GM23338 (cell line): ENCODE measurements around the gene PRKCQ. TPM values are rescaled to one million over a fixed set of nuclear protein-coding genes. Genes with fewer than 3 reads are reported as not detected.

Experiments
- ATAC-seq: fragments of 200-7000 bp; cut with Tn5 transposase; 3 replicates; pipeline ENCODE4 v1.9.1; 2020
- DNase-seq: peaks from one replicate; pipeline ENCODE4 v3.0.0-alpha.2; 2015; ENCODE audit warnings: low spot score
- H2AFZ ChIP-seq: fragments of 200-600 bp; sonication (generic); 2 replicates; pipeline ENCODE4 v1.8.0; 2016; ENCODE audit warnings: antibody characterized with exemption, mild to moderate bottlenecking, moderate library complexity
- H3F3A ChIP-seq: fragments of 200-600 bp; sonication (generic); replicated peaks from 2 replicates; pipeline ENCODE4 v1.8.0; 2017; ENCODE audit warnings: antibody characterized with exemption, mixed run types, low read depth
- H3K27ac ChIP-seq: fragments of 200-600 bp; sonication (generic); 2 replicates; pipeline ENCODE4 v1.6.1; 2016; ENCODE audit warnings: low read depth
- H3K27me3 ChIP-seq: fragments of 200-600 bp; sonication (generic); 2 replicates; pipeline ENCODE4 v1.8.0; 2016; ENCODE audit warnings: mild to moderate bottlenecking, mixed run types, moderate library complexity; ENCODE audit not compliant: insufficient read depth
- H3K36me3 ChIP-seq: fragments of 200-600 bp; sonication (generic); 2 replicates; pipeline ENCODE4 v1.8.0; 2016; ENCODE audit warnings: mild to moderate bottlenecking; ENCODE audit not compliant: insufficient read depth
- H3K4me1 ChIP-seq: fragments of 200-600 bp; sonication (generic); 2 replicates; pipeline ENCODE4 v1.8.0; 2016; ENCODE audit warnings: mild to moderate bottlenecking, moderate library complexity; ENCODE audit not compliant: insufficient read depth
- H3K4me2 ChIP-seq: fragments of 200-600 bp; sonication (generic); 2 replicates; pipeline ENCODE4 v1.7.1; 2017; ENCODE audit warnings: mixed run types
- H3K4me3 ChIP-seq: fragments of 200-600 bp; sonication (generic); 2 replicates; pipeline ENCODE4 v1.6.1; 2016; ENCODE audit warnings: mixed run types
- H3K79me2 ChIP-seq: fragments of 200-600 bp; sonication (generic); replicated peaks from 2 replicates; pipeline ENCODE4 v1.8.0; 2017; ENCODE audit warnings: mild to moderate bottlenecking; ENCODE audit not compliant: insufficient read depth
- H3K9me2 ChIP-seq: fragments of 200-600 bp; sonication (generic); 2 replicates; pipeline ENCODE4 v1.8.0; 2017; ENCODE audit not compliant: insufficient read depth
- H4K20me1 ChIP-seq: fragments of 200-600 bp; sonication (generic); replicated peaks from 2 replicates; pipeline ENCODE4 v1.8.0; 2017; ENCODE audit warnings: mild to moderate bottlenecking; ENCODE audit not compliant: insufficient read depth
- H3K27ac Mint-ChIP-seq: 2 replicates; pipeline ENCODE4 v1.8.0; 2020; ENCODE audit warnings: inconsistent platforms, mild to moderate bottlenecking, moderate library complexity, mixed read lengths
- H3K27me3 Mint-ChIP-seq: 3 replicates; pipeline ENCODE4 v1.8.0; 2022; ENCODE audit warnings: low read depth, mild to moderate bottlenecking, moderate library complexity, mixed read lengths, inconsistent platforms; ENCODE audit not compliant: insufficient read depth, poor library complexity
- H3K36me3 Mint-ChIP-seq: 3 replicates; pipeline ENCODE4 v1.8.0; 2021; ENCODE audit warnings: low read depth, mild to moderate bottlenecking, inconsistent platforms, moderate library complexity, mixed read lengths
- H3K4me1 Mint-ChIP-seq: 3 replicates; pipeline ENCODE4 v1.8.0; 2020; ENCODE audit warnings: mild to moderate bottlenecking, inconsistent platforms, mixed read lengths
- H3K4me3 Mint-ChIP-seq: 3 replicates; pipeline ENCODE4 v1.8.0; 2021; ENCODE audit warnings: moderate library complexity, mild to moderate bottlenecking, inconsistent platforms, mixed read lengths
- H3K9me3 Mint-ChIP-seq: 3 replicates; pipeline ENCODE4 v1.8.0; 2020; ENCODE audit warnings: moderate library complexity, mild to moderate bottlenecking, inconsistent platforms, mixed read lengths
- CREB1 ChIP-seq: fragments of 250-450 bp; sonication (Bioruptor Pico); IDR thresholded peaks from 2 replicates; pipeline ENCODE4 v1.5.0; 2020; ENCODE audit warnings: low read depth, mild to moderate bottlenecking, moderate library complexity
- EZH2 ChIP-seq: fragments of 200-600 bp; sonication (generic); IDR thresholded peaks from one replicate; pipeline ENCODE4 v1.8.0; 2017; ENCODE audit warnings: antibody characterized with exemption, mild to moderate bottlenecking, low read depth; ENCODE audit not compliant: unreplicated experiment
- JUNB ChIP-seq: IDR thresholded peaks from one replicate; pipeline ENCODE4 v1.6.1; 2016; ENCODE audit warnings: antibody characterized with exemption; ENCODE audit not compliant: unreplicated experiment
- NANOG ChIP-seq: IDR thresholded peaks from 2 replicates; pipeline ENCODE4 v1.6.1; 2016; ENCODE audit warnings: antibody characterized with exemption, borderline replicate concordance
- POLR2AphosphoS5 ChIP-seq: IDR thresholded peaks from 2 replicates; pipeline ENCODE4 v1.6.1; 2016; ENCODE audit warnings: antibody characterized with exemption, low read depth
- STAT1 ChIP-seq: IDR thresholded peaks from one replicate; pipeline ENCODE4 v1.6.1; 2016; ENCODE audit warnings: antibody characterized with exemption; ENCODE audit not compliant: unreplicated experiment
- ZNF114 ChIP-seq: fragments of 250-450 bp; sonication (Bioruptor Pico); IDR thresholded peaks from 2 replicates; pipeline ENCODE4 v1.5.0; 2020; ENCODE audit warnings: mild to moderate bottlenecking, moderate library complexity
- ZNF331 ChIP-seq: fragments of 250-450 bp; sonication (Bioruptor Pico); IDR thresholded peaks from 2 replicates; pipeline ENCODE4 v1.5.0; 2020; ENCODE audit warnings: low read depth, mild to moderate bottlenecking, moderate library complexity
- polyA plus RNA-seq: library from polyadenylated mRNA; unstranded; fragments of >200 nt; fragmentation: Nextera tagmentation; extraction: Ambion mirVana; gene quantifications from 2 replicates; pipeline ENCODE4 v1.2.1, GENCODE V29; 2016
- total RNA-seq: library from RNA; depleted of rRNA; stranded (reverse); fragments of >200 nt; shearing (Covaris generic); gene quantifications from 2 replicates; pipeline ENCODE4 v1.2.3, GENCODE V29; 2014
- TF ChIP-seq, protein P1 (sequence below): fragments of 250-450 bp; sonication (Bioruptor Pico); IDR thresholded peaks from 2 replicates; pipeline ENCODE4 v1.5.0; 2020; ENCODE audit warnings: mild to moderate bottlenecking, moderate library complexity
- TF ChIP-seq, protein P2 (sequence below): IDR thresholded peaks from 2 replicates; pipeline ENCODE4 v1.6.1; 2016; ENCODE audit warnings: antibody characterized with exemption
- TF ChIP-seq, protein P3 (sequence below), 2 experiments: fragments of 200-600 bp in 1 of 2; sonication (generic) in 1 of 2; conservative IDR thresholded peaks; 2 replicates each; pipeline versions ENCODE4 v1.5.1 to v1.6.1; 2016 to 2017; ENCODE audit warnings: antibody characterized with exemption in 2 of 2, low read depth in 2 of 2, mild to moderate bottlenecking in 2 of 2, moderate library complexity in 1 of 2
- TF ChIP-seq, protein P4 (sequence below): IDR thresholded peaks from one replicate; pipeline ENCODE4 v1.6.1; 2018; ENCODE audit warnings: antibody characterized with exemption; ENCODE audit not compliant: unreplicated experiment

Gene PRKCQ
- total and polyA plus RNA-seq, 2 experiments from 2014 or later = 12.6 to 28.5 TPM

DNA sequence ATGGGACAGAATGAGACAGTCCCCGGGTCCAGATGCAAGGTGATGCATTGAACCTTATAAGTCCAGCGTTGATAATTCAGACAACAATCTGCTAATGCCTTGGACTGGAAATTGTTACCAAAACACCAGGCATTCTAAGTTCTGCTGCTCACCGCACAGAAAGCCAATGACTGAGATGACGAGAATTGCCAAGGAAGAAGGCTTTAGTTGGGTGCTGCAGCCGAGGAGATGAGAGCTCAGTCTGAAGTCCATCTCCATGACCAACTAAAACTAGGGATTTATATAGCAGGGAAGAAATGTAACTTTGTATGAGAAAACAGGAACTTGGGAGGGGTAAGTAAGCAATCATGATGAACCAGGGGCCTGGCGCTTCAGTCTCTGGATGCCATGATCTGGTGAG lies 68.7 kb downstream of the PRKCQ start (continued):
- TF ChIP-seq, protein P1, sequence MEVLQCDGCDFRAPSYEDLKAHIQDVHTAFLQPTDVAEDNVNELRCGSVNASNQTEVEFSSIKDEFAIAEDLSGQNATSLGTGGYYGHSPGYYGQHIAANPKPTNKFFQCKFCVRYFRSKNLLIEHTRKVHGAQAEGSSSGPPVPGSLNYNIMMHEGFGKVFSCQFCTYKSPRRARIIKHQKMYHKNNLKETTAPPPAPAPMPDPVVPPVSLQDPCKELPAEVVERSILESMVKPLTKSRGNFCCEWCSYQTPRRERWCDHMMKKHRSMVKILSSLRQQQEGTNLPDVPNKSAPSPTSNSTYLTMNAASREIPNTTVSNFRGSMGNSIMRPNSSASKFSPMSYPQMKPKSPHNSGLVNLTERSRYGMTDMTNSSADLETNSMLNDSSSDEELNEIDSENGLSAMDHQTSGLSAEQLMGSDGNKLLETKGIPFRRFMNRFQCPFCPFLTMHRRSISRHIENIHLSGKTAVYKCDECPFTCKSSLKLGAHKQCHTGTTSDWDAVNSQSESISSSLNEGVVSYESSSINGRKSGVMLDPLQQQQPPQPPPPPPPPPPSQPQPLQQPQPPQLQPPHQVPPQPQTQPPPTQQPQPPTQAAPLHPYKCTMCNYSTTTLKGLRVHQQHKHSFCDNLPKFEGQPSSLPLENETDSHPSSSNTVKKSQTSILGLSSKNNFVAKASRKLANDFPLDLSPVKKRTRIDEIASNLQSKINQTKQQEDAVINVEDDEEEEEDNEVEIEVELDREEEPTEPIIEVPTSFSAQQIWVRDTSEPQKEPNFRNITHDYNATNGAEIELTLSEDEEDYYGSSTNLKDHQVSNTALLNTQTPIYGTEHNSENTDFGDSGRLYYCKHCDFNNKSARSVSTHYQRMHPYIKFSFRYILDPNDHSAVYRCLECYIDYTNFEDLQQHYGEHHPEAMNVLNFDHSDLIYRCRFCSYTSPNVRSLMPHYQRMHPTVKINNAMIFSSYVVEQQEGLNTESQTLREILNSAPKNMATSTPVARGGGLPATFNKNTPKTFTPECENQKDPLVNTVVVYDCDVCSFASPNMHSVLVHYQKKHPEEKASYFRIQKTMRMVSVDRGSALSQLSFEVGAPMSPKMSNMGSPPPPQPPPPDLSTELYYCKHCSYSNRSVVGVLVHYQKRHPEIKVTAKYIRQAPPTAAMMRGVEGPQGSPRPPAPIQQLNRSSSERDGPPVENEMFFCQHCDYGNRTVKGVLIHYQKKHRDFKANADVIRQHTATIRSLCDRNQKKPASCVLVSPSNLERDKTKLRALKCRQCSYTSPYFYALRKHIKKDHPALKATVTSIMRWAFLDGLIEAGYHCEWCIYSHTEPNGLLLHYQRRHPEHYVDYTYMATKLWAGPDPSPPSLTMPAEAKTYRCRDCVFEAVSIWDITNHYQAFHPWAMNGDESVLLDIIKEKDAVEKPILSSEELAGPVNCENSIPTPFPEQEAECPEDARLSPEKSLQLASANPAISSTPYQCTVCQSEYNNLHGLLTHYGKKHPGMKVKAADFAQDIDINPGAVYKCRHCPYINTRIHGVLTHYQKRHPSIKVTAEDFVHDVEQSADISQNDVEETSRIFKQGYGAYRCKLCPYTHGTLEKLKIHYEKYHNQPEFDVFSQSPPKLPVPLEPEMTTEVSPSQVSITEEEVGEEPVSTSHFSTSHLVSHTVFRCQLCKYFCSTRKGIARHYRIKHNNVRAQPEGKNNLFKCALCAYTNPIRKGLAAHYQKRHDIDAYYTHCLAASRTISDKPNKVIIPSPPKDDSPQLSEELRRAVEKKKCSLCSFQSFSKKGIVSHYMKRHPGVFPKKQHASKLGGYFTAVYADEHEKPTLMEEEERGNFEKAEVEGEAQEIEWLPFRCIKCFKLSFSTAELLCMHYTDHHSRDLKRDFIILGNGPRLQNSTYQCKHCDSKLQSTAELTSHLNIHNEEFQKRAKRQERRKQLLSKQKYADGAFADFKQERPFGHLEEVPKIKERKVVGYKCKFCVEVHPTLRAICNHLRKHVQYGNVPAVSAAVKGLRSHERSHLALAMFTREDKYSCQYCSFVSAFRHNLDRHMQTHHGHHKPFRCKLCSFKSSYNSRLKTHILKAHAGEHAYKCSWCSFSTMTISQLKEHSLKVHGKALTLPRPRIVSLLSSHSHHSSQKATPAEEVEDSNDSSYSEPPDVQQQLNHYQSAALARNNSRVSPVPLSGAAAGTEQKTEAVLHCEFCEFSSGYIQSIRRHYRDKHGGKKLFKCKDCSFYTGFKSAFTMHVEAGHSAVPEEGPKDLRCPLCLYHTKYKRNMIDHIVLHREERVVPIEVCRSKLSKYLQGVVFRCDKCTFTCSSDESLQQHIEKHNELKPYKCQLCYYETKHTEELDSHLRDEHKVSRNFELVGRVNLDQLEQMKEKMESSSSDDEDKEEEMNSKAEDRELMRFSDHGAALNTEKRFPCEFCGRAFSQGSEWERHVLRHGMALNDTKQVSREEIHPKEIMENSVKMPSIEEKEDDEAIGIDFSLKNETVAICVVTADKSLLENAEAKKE = no peak
- TF ChIP-seq STAT1 = no peak

DNA sequence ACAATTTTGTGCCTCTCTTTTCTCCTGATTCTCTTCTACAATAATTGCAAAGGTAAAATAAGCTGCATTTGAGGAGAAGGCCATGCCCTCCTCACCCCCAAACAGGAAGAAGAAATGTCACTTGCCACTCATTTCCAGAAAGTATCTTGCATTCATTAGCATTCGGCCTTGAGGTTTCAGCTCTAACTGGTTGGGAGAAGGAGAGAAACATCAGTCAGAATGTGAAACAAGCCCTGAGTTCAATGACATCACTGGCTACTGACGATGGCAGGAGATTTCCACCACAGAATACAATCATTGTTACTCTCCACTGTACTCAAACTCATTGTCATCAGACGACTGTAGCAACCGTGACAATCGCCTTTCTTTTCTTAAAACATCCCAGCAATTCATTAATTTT lies 72.8 kb downstream of the PRKCQ start:
- Mint-ChIP-seq H3K9me3 (peaks cover 8% of the 10 kb centered on the region; the same call in 2 of the 3 replicates), H3K27ac (no peak overlapping the region), H3K27me3 (peaks cover 1% of the 10 kb centered on the region), H3K4me3 (no peak overlapping the region), H3K36me3 (peaks cover 22% of the 10 kb centered on the region), H3K4me1 (no peaks in the 10 kb centered on the region)
- Histone ChIP-seq H3K4me1 (no peaks in the 10 kb centered on the region), H3K9me2 (no peaks in the 10 kb centered on the region), H3K27ac (no peak overlapping the region), H3K36me3 (peaks cover 17% of the 10 kb centered on the region; the same call in 1 of the 2 replicates), H3F3A (no peaks in the 10 kb centered on the region), H2AFZ (no peak overlapping the region), H3K27me3 (no peaks in the 10 kb centered on the region), H3K4me2 (no peak overlapping the region), H4K20me1 (no peaks in the 10 kb centered on the region; the same call in 1 of the 2 replicates), H3K4me3 (no peak overlapping the region), H3K79me2 (no peaks in the 10 kb centered on the region)
- ATAC-seq (no peak), DNase-seq (no peak)
- TF ChIP-seq ZNF331 = no peak
- no peak for TF ChIP-seq ZNF114 (CRISPR knock-in tag)
- TF ChIP-seq NANOG = no peak
- TF ChIP-seq EZH2 = no peak
- no peak for TF ChIP-seq STAT1
- TF ChIP-seq, protein P2, sequence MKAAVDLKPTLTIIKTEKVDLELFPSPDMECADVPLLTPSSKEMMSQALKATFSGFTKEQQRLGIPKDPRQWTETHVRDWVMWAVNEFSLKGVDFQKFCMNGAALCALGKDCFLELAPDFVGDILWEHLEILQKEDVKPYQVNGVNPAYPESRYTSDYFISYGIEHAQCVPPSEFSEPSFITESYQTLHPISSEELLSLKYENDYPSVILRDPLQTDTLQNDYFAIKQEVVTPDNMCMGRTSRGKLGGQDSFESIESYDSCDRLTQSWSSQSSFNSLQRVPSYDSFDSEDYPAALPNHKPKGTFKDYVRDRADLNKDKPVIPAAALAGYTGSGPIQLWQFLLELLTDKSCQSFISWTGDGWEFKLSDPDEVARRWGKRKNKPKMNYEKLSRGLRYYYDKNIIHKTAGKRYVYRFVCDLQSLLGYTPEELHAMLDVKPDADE = no peak
- no peak for TF ChIP-seq POLR2AphosphoS5
- no peak for TF ChIP-seq JUNB
- TF ChIP-seq, protein P3, sequence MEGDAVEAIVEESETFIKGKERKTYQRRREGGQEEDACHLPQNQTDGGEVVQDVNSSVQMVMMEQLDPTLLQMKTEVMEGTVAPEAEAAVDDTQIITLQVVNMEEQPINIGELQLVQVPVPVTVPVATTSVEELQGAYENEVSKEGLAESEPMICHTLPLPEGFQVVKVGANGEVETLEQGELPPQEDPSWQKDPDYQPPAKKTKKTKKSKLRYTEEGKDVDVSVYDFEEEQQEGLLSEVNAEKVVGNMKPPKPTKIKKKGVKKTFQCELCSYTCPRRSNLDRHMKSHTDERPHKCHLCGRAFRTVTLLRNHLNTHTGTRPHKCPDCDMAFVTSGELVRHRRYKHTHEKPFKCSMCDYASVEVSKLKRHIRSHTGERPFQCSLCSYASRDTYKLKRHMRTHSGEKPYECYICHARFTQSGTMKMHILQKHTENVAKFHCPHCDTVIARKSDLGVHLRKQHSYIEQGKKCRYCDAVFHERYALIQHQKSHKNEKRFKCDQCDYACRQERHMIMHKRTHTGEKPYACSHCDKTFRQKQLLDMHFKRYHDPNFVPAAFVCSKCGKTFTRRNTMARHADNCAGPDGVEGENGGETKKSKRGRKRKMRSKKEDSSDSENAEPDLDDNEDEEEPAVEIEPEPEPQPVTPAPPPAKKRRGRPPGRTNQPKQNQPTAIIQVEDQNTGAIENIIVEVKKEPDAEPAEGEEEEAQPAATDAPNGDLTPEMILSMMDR (conservative IDR thresholded peaks at IDR 0.05; ENCODE audit: low read depth in 2 of 2) = no peak
- TF ChIP-seq, protein P4, sequence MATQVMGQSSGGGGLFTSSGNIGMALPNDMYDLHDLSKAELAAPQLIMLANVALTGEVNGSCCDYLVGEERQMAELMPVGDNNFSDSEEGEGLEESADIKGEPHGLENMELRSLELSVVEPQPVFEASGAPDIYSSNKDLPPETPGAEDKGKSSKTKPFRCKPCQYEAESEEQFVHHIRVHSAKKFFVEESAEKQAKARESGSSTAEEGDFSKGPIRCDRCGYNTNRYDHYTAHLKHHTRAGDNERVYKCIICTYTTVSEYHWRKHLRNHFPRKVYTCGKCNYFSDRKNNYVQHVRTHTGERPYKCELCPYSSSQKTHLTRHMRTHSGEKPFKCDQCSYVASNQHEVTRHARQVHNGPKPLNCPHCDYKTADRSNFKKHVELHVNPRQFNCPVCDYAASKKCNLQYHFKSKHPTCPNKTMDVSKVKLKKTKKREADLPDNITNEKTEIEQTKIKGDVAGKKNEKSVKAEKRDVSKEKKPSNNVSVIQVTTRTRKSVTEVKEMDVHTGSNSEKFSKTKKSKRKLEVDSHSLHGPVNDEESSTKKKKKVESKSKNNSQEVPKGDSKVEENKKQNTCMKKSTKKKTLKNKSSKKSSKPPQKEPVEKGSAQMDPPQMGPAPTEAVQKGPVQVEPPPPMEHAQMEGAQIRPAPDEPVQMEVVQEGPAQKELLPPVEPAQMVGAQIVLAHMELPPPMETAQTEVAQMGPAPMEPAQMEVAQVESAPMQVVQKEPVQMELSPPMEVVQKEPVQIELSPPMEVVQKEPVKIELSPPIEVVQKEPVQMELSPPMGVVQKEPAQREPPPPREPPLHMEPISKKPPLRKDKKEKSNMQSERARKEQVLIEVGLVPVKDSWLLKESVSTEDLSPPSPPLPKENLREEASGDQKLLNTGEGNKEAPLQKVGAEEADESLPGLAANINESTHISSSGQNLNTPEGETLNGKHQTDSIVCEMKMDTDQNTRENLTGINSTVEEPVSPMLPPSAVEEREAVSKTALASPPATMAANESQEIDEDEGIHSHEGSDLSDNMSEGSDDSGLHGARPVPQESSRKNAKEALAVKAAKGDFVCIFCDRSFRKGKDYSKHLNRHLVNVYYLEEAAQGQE = no peak
- TF ChIP-seq CREB1 = no peak
